Activated CD4-positive, alpha-beta T cell treated with anti-CD3 and anti-CD28 coated beads for 36 hours (primary cell): ENCODE data around the gene RBP2. TPM values are rescaled to one million over a fixed set of nuclear protein-coding genes. Genes with fewer than 3 reads are reported as not detected.
"Not testable (repeated sequence)": the region's sequence is repeated elsewhere in the genome, so short reads cannot be mapped to it uniquely, and the experiment has no call there.

ENCODE experiments used
- ATAC-seq: fragments of 200-7000 bp; cut with Tn5 transposase; one replicate; pipeline ENCODE4 v1.10.0; 2021; ENCODE audit warnings: mild to moderate bottlenecking, moderate library complexity
- CTCF ChIA-PET: fragments of 350-600 bp; sonication (Branson Sonifier 250); formaldehyde crosslinking; loops from one replicate; lab custom pipeline; 2021; ENCODE audit warnings: antibody characterized with exemption; lab: Charles Lee
- POLR2A ChIA-PET: fragments of 350-600 bp; sonication (Branson Sonifier 250); formaldehyde crosslinking; loops from one replicate; lab custom pipeline; 2021; ENCODE audit warnings: antibody characterized with exemption, inconsistent platforms; lab: Charles Lee
- DNase-seq: peaks from one replicate; pipeline ENCODE4 v3.0.0-alpha.2; 2020
- H3K27ac Mint-ChIP-seq: one replicate; pipeline ENCODE4 v1.8.0; 2021; ENCODE audit warnings: mixed read lengths
- H3K27me3 Mint-ChIP-seq: one replicate; pipeline ENCODE4 v1.8.0; 2021; ENCODE audit warnings: mixed read lengths
- H3K36me3 Mint-ChIP-seq: one replicate; pipeline ENCODE4 v1.8.0; 2021; ENCODE audit warnings: low read depth, mixed read lengths
- H3K4me1 Mint-ChIP-seq: one replicate; pipeline ENCODE4 v1.8.0; 2021; ENCODE audit warnings: mixed read lengths
- H3K4me3 Mint-ChIP-seq: one replicate; pipeline ENCODE4 v1.8.0; 2021; ENCODE audit warnings: mild to moderate bottlenecking, moderate library complexity, mixed read lengths
- H3K9me3 Mint-ChIP-seq: one replicate; pipeline ENCODE4 v1.8.0; 2021; ENCODE audit warnings: low read depth, mixed read lengths
- intact Hi-C, 2 experiments: fragments of 100-400 bp; cut with DNase I in 1 of 2; cut with micrococcal nuclease in 1 of 2; formaldehyde crosslinking; loops; one replicate each; pipeline versions ENCODE4 v1.14.2 to v1.15.1; 2022 to 2024; cut with DNase I, micrococcal nuclease
- total RNA-seq, 2 experiments: library from RNA; stranded (reverse); gene quantifications; one replicate each; pipeline ENCODE4 v1.2.3, GENCODE V29; 2021

The RBP2 gene
- total RNA-seq, 2 experiments from 2014 or later = not detected

DNA sequence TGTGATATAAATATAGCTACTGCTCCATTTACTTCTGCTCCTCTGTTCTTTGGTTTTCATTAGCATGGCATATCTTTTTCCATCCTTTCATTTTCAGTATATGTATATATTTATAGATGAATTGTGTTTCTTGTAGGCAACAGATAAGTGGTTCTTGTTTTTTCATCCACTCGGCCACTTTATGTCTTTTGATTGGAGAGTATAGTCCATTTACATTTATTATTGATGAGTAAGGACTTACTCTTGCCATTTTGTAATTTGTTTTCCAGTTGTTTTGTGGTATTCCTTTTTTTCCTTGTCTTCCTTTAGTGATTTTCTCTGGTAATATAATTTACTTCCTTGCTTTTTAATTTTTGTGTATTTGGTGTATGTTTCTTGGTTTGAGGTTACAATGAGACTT is 60.0 kb downstream of the RBP2 start:
- Mint-ChIP-seq H3K4me3 (no peak overlapping the region), H3K4me1 (no peaks in the 10 kb centered on the region), H3K36me3 (peaks cover 10% of the 10 kb centered on the region), H3K9me3 (peaks cover 45% of the 10 kb centered on the region), H3K27me3 (no peaks in the 10 kb centered on the region), H3K27ac (no peak overlapping the region)
- POLR2A ChIA-PET = no interaction called here
- intact Hi-C loops = no loop called here
- ATAC-seq (no peak), DNase-seq (no peak)
- CTCF ChIA-PET = interaction anchor here (3.9 kb wide), 1 partner anchor 12 kb away, joined by 16 read pairs; no protein-coding TSS in a partner anchor

DNA sequence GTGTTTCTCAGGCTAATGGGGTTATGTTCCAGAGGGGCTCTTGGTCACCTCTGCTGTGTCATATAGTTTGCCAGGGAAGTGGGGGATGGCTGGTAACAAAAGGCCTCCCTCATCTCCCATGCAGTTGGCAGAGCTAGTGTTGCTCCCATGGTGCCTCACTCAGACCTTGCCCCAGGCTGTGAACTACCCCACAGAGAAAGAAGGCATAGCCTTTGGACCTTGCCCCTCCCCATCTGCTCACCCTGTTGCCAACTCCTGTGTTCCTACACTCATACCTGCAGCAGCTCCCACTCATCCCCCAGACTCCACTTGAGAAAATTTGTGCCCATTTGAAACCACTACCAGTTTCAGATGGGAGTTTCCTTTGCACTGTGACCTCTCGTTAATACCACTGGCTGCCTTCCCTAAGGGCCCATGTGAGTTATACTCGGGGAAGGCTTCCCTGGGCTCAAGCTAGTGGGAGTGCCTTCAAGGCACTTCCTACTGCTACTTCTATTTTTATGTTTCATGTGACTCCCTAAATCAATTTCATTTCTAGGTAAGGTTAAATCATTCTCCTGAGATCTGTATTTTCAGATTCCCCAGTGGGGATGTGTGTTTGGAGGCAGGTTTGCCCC is 61.6 kb downstream of the RBP2 start:
- DNase-seq (no peak), ATAC-seq (no peak)
- ChIA-PET POLR2A (no interaction called here), CTCF (no interaction called here)
- H3K4me3 Mint-ChIP-seq = no peak overlapping the region
- intact Hi-C loops = no loop called here
- H3K27me3 Mint-ChIP-seq = no peaks in the 10 kb centered on the region
- H3K4me1 Mint-ChIP-seq = no peaks in the 10 kb centered on the region
- H3K27ac Mint-ChIP-seq = no peak overlapping the region
- H3K36me3 Mint-ChIP-seq = peaks cover 10% of the 10 kb centered on the region
- H3K9me3 Mint-ChIP-seq = peaks cover 46% of the 10 kb centered on the region

DNA sequence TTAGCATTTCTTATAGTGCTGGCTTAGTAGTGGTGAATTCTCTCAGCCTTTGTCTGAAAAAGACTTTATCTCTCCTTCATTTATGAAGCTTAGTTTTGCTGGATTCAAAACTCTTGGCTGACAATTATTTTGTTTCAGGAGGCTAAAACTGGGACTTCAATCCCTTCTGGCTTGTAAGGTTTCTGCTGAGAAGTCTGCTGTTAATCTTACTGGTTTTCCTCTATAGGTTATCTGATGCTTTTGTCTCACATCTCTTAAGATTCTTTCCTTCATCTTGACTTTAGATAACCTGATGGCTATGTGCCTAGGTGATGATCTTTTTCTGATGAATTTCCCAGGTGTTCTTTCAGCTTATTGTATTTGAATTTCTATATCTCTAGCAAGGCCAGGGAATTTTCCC is 63.4 kb downstream of the RBP2 start:
- H3K27me3 Mint-ChIP-seq, intact Hi-C loops, DNase-seq, H3K4me1 Mint-ChIP-seq, POLR2A ChIA-PET, H3K36me3 Mint-ChIP-seq, H3K27ac Mint-ChIP-seq, ATAC-seq, H3K4me3 Mint-ChIP-seq: not testable (repeated sequence)
- CTCF ChIA-PET = interaction anchor here (0.7 to 1.0 kb wide), 2 partner anchors 14 to 1378 kb away, joined by 3 to 5 read pairs; no protein-coding TSS in a partner anchor
- H3K9me3 Mint-ChIP-seq = peaks cover 52% of the 10 kb centered on the region

Other genes with a start within 250 kb of the RBP2 start
- gene MRPS22, start 132.5 kb downstream of the RBP2 start, total RNA-seq = 10 to 100 TPM; 72.4 to 80.6 TPM
- 10 to 100 TPM; 90.9 to 99.2 TPM for gene COPB2, start 86.9 kb downstream of the RBP2 start, total RNA-seq
- not detected for gene RBP1, start 63.2 kb upstream of the RBP2 start, total RNA-seq
- 1 to 10 TPM; 5.9 to 6.1 TPM for gene NMNAT3, start 201.5 kb upstream of the RBP2 start, total RNA-seq